Stimulated activated CD8-positive, alpha-beta memory T cell treated with anti-CD3 and anti-CD28 coated beads, Interleukin-4, amount 100 ng/mL, for 24 hours (primary cell): ENCODE results near the gene ZNF584.
"Not testable (repeated sequence)": the region's sequence is repeated elsewhere in the genome, so short reads cannot be mapped to it uniquely, and the experiment has no call there.

Source experiments
- DNase-seq: peaks from one replicate; pipeline ENCODE4 v3.0.0-alpha.2; 2020; ENCODE audit warnings: low read depth

The ZNF584 gene

DNA sequence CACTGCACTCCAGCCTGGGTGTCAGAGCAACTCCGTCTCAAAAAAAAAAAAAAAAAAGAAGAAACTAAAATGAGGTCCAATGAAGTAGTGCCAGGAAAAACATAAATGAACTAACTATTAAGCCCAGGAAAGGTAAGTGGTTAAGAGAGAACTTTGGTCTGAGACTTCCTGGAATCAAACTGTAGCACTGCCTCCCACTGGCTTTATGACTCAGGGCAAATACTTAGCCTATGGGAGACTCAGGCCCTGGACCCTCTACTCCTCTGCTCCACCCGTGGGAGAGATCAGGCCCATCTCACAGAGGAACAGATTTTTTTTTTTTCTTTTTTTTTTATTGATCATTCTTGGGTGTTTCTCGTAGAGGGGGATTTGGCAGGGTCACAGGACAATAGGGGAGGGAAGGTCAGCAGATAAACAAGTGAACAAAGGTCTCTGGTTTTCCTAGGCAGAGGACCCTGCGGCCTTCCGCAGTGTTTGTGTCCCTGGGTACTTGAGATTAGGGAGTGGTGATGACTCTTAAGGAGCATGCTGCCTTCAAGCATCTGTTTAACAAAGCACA, 4.5 kb upstream of the ZNF584 start:
- DNase-seq, result not testable (repeated sequence)

DNA sequence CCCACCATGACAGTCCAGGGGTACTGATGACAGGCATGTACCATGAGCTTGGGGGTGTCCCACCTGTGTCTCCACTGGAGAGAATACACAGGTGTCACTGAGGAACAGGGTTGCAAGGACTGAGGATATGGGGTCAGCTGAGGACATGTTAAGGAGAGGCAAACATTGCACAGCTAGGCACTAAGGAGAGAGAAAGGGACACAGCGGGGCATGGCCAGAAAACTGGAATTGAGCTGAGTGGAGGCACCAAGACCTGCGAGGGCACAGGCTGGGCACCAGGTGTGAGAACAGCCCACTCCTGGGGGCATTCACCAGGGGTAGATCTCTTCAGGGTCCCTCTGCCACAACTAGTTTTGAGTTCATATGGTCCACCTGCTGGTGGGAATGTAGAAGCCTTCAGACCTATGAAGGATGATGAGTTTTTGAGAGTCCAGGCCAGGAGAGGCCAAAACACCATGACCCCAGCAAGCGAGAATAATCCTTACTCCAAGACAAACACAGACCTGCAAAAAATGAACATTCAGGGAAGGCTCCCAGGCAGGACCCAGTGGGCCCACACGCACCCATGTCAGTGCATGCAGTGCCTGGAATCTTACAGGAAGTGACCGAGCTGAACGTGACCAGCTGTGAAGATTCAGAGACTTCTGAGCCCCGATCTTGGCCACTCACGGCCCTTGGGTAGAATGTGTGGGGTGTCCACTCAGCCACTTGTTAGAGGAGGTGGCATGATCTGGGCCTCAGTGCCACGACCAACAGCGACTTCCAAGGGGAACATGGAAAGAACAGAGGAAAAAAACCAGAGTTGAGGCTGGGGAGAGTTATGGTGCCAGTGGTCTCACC, 1.4 kb upstream of the ZNF584 start:
- DNase-seq, result no peak

DNA sequence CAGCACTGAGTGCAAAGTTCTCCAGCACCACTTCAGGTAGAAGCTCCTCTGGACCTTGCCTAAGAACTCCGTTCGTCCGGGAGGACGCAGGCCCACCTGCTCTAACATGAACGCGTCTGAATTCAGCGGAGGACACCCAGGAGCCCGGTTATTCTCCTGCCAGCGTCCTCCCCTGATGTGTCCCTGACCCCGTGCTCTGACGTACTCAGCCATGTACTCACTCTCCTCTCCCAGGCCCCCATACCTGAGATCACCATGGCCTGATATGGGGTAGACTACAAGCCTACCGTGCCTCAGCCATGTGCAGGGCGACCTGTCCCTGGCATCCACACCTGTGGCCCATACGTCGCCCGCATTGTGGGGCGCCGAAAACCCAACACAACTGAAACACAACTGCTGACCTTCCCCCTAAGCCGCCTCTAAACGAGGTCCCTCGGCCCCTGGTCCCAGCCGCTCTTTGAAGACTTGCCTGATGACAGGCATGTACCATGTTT, 744 bp upstream of the ZNF584 start:
- no peak for DNase-seq

DNA sequence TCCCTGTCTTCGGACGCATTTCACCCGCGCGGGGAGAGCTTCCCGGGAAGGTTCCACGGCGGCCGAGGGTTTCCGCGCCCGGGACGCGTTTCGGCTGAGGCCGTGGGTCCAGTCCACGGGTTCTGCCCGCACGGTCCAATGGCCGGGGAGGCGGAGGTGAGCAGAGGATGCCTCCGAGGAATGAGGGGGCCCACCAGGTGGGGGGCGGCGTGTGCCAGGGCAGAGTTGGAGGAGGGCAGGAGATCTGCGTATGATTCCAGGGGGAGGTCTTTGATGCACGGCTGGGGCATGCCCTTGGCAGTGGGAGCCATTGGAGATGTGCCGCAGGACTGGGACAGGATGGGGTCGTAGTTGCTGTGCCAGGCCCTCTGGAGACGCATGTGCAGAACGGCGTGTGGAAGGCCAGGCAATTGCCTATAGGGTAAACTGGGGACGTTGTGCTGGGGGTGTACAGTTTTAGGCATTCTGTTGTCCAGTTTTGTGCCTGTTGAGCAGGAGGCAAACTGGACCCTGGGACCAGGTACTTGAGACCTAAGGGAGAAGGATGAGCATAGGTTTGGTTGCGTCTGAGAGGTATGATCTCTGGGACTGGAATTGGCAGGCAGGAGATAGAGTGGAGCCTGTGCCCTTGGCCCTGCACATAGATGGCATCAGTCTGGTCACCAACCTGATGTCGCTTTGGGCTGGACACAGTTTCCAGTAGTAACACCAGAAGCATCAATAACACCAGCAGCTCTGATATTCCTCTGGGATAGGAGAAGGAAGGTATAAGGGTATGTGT, 751 bp downstream of the ZNF584 start:
- DNase-seq, result no peak

DNA sequence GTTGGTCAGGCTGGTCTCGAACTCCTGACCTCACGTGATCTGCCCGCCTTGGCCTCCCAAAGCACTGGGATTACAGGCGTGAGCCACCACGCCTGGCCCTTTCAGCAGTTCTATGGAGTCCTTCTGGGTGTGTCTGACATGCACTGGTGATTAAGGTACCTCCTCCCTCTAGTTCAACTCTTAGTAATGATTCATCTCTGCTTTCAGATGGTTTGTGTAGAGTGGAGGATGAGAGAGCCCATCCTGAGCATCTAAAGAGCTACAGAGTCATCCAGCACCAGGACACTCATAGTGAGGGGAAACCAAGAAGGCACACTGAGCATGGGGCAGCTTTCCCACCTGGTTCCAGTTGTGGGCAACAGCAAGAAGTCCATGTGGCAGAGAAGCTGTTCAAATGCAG, 8.2 kb downstream of the ZNF584 start:
- DNase-seq, result no peak

DNA sequence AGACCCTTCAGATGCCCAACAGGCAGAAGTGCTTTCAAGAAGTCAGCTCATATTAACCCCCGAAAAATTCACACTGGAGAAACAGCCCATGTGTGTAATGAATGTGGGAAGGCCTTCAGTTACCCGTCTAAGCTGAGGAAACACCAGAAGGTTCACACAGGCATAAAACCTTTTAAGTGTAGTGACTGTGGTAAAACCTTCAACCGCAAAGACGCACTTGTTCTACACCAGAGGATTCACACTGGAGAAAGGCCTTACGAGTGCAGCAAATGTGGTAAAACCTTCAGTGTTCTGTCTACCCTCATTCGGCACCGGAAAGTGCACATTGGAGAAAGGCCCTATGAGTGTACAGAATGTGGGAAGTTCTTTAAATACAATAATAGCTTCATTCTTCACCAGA, 8.6 kb downstream of the ZNF584 start:
- no peak for DNase-seq

DNA sequence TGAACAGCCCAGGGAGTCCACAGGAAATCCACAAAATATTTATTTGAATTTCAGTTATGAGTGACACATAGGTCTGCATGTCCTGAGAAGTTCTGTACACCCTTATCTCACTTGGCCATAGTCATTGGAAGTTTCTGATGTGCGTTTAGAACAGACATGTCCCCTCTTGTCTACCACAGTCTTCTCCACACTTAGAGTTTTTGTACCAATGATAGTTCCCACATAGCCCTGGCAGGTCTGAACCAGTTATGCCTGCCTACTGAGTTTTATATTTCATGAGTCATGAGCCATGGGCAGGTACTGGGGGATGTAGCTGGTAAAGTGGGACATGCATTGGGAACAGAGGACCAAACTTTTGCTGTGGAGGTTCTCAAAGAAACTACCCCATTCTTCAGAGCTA, 20.2 kb downstream of the ZNF584 start:
- no peak for DNase-seq

DNA sequence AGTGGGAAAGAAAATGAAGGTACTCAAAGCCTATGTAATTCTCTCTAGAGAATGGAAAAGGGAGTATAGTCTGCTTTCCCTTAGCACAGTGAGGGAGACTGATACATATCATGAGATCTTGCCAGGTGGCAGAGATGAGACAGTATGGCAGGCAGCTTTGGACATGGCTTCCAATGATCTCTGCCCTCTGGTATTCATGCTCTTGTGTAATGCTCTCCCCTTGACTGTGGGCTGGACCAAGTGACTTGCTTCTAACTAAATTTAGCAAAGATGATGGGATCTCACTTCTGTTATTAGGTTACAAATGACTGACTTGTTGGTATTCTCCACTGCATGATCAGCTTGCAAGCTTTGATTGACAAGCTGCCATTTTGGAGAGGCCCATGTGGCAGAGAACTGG, 21.3 kb downstream of the ZNF584 start:
- no peak for DNase-seq

DNA sequence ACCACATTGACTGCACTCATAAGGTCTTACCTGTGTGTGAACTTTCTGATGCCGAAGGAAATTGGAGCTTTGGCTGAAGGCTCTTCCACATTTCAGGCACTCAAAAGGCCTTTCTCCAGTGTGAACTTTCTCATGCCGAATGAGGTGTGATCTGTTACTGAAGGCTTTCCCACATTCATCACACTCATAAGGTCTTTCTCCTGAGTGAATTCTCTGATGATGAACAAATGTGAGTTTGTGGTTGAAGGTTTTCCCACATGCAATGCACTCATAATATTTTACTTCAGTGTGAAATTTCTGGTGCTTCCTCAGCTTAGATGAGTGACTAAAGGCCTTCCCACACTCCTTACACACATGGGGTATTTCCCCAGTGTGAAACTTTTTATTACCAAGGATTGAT, 25.8 kb downstream of the ZNF584 start:
- DNase-seq, result no peak

DNA sequence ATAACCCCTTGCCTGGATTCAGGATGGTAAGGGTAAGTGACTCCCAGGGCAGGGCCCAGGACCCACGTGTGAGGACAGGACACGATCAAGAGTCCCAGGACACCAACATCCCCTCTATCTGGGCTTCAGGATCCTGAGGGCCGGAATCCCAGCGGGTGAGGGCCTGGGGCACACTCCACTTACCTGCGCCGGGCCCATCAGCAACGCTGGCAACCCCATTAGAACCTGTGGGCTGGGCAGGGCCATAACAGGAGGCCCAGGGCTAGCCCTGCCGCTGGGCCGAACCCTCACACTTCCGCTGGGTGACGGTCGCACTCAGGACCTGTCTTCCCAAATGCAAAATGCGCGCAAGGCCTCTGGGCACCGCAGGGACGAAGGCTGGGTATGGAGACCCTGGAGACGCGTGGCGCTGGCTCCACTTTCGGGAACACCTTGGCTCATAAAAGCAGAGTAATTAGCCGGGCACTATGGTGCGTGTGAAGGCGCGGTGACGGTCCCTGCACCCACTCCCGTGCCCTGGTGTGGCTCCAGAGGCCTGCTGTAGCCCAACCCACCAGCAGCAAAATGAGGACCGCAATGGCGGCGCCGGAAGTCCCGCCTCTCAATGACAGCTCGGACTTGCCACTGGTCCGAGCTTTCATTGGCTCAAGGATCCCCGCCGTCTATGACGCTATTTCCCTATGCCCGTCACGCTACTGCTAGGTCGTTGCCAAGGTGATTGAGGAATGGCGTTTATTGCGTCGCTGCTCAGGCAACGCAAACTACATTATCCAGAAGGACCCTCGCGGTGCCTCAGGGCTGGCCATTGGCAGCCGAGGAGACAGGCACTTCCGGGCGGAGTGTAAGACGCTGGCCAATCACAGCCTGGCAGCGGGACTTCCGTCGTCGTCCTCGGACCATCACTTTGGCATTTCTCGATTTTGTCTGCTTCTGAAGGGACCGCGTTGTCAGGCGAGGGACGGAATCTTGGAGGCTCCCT, 31.4 kb downstream of the ZNF584 start, which contains the start of gene ZNF132:
Gene ZNF132, minus strand, starts transcription at position 578 of the 979 bp plus-strand sequence. Its CDS starts 332 bp downstream, at position 246.
- DNase-seq, result peak; percentile 89

DNA sequence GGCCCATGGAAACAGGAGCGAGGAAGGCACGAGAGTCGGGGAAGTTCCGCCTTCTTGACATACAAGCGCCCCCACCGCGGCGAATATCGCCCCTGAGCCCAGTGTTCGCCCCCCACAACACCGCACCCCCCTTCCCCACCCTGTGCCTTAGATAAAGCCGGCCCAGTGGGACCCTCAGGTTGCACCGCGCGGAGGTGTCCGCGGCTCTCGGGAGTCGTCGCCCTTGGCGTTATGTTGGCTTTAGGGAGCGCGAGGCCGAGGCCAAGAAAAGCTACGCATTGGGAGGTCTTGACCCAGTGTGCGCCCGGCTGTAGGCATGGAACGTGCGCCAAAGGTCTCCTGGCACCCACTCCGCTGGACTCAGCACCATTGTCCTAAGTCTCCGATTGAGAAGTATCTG, 32.1 kb downstream of the ZNF584 start:
- DNase-seq, result no peak

DNA sequence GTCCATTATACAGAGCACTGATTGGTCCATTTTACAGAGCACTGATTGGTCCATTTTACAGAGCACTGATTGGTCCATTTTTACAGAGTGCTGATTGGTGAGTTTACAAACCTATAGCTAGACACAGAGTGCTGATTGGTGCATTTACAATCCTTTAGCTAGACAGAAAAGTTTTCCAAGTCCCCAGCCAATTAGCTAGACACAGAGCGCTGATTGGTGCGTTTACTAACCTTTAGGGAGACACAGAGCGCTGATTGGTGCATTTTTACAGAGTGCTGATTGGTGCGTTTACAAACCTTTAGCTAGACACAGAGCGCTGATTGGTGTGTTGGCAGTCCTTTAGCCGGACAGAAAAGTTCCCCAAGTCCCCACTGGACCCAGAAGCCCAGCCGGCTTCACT, 34.5 kb downstream of the ZNF584 start:
- not testable (repeated sequence) for DNase-seq

DNA sequence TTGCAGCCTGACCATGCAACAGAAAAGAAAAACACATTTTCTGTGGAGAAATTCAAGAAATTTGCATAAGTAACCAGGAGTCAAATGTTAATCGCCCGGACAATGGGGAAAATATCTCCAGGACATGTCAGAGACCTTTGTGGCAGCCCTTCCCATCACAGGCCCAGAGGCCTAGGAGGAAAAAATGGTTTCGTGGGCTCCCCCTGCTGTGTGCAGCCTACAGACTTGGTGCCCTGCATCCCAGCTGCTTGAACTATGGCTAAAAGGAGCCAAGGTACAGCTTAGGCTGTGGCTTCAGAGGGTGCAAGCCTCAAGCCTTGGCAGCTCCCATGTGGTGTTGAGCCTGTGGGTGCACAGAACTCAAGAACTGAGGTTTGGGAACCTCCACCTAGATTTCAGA, 40.4 kb downstream of the ZNF584 start:
- DNase-seq, result not testable (repeated sequence)

DNA sequence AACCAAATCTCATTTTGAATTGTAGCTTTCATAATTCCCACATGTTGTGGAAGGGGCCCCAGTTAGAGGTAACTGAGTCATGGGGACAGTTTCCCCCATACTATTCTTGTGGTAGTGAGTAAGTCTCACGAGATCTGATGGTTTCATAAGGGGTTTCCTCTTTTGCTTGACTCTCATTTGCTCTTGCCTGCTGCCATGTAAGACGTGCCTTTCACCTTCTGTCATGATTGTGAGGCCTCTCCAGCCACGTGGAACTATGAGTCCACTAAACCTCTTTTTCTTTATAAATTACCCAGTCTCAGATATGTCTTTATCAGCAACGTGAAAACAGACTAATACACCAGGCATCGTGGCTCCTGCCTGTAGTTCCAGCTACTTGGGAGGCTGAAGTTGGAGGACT, 41.5 kb downstream of the ZNF584 start:
- DNase-seq, result not testable (repeated sequence)

DNA sequence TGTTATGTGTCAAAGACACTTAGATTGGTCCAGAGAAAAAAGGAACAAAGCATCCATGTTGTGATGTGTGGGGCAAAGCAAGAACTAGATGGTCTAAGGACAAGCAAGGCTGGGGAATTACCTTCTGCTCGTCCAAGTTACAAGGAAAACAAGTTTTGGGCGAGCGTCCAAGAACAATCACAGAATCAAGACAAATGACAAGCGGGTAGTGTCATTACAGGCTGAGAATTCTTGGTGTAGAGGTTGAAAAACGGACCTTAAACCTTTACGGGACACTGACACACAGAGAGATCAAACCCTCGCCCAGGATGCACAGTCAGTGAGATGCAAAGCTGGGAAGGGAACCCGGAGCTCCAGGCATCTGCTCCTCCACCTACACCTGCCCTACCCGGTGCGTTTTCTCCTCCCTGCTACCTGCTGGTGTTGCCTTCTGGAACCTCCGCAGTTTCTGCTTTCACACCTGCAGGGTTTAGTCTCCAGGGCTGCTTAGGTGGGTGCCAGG, 42.5 kb downstream of the ZNF584 start:
- no peak for DNase-seq

DNA sequence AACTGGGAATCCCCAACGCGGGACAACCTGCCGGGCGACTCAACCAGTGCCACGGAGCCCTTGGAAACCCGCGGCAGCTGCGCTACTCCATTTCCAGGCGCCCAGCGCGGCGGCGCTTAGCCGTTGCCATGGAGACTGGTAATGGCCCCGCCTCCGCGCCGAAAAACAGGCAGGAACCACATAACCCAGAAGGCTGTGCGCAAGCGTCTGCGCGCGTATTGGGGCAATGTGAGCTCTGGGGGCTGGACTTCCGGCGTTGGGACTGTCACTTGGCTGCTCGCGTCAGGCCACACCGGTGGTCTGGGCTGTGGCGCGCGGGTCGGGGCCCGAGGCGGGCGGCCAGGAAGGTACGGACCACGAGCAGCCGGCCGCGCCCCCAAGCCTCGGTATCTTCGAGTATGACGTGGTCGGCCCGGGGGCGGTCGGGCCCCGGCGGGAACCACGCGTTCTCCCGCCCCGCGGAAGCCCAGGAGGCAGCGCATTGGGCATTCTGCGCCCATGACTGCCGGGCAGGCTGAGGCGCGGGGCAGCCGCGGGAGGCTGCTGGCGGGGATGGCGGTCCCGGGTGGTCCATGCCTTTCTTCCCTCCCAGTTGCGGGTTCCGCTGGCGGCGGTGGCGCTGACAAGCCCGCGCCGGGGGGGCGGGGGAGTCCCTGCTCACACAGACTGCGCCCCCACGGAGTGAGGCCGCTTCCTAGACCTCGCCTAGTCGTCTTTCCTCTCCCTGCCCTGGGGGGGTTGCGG, 43.1 kb downstream of the ZNF584 start, which contains the start of gene ZNF324B:
Gene ZNF324B, plus strand, starts transcription at position 265 of the 744 bp plus-strand sequence. CDS start 2,080 bp downstream, outside the sequence.
- peak; percentile 95 for DNase-seq

DNA sequence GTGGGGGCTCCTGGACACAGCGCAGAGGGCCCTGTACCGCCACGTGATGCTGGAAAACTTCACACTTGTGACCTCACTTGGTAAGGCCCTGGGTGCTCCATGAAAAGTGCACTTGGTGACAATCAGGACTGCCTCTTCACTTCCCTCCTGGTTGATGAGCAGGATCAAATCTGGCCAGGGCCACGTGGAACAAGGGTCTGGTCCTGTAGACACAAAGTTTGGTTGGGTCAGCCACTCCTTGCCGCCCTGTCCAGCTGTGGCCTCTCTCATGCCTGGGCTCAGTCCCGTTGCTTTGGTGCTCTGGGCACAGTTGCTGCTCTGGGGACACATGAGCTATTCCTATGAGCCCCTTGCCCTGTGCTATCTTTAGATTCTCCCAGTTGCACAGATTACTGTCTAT, 45.3 kb downstream of the ZNF584 start:
- DNase-seq, result no peak

DNA sequence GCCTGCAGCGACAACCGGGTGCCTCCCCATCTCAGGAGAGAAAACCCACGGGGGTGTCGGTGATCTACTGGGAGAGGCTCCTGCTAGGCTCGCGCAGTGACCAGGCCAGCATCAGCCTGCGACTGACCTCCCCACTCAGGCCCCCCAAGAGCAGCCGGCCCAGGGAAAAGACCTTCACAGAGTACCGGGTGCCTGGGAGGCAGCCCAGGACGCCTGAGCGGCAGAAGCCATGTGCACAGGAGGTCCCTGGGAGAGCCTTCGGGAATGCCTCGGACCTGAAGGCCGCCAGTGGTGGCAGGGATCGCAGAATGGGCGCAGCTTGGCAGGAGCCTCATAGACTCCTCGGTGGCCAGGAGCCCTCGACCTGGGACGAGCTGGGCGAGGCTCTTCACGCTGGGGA, 46.9 kb downstream of the ZNF584 start:
- DNase-seq, result no peak

DNA sequence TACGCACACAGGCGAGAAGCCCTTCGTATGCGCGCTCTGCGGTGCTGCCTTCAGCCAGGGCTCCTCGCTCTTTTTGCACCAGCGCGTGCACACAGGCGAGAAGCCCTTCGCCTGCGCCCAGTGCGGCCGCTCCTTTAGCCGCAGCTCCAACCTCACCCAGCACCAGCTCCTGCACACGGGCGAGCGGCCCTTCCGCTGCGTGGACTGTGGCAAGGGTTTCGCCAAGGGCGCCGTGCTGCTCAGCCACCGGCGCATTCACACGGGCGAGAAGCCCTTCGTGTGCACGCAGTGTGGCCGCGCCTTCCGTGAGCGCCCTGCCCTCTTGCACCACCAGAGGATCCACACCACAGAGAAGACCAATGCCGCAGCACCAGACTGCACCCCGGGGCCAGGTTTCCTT, 47.7 kb downstream of the ZNF584 start:
- no peak for DNase-seq

DNA sequence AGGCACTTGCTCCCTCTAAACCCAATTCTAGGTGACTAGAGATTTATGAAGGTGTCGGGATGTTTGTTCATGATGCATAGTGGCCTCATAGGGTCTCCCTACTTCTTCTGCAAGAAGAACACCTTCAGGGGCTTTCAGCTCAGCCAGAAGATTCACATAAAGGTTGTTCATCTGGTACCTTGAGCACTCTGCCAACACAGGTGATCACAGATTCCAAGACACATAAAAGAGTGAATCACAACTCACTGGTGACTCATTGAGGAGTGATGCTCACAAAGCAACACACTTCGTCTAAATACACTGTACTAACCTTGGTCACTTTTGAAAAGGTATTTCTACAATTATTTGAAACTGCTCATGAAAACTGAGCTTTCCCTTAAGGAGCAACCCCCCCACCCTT, 51.6 kb downstream of the ZNF584 start:
- DNase-seq, result no peak
